ENCODE data around the gene ANK2. TPM values are rescaled to one million over a fixed set of nuclear protein-coding genes. Genes with fewer than 3 reads are reported as not detected.

Gene ANK2
- total and polyA plus RNA-seq, 2 experiments from 2014 or later = 7.7 to 40.4 TPM

- TF ChIP-seq ZNF462 (CRISPR knock-in tag; IDR thresholded peaks at IDR 0.05) (no peak), ZNF331 (CRISPR knock-in tag; IDR thresholded peaks at IDR 0.05; ENCODE audit: low read depth) (no peak), CREB1 (CRISPR knock-in tag; IDR thresholded peaks at IDR 0.05; ENCODE audit: low read depth) (no peak)
Measured at GRCh38 chr4:113131136-113131535, 81.7 kb downstream of the ANK2 start (continued).

GRCh38 chr4:113131621-113132020 is 82.2 kb downstream of the ANK2 start:
- DNase-seq (ENCODE audit: low spot score) (no peak), ATAC-seq (no peak)
- Histone ChIP-seq H2AFZ (no peak overlapping the region), H3K4me3 (no peak overlapping the region), H3F3A (replicated peaks; ENCODE audit: low read depth) (no peaks in the 10 kb centered on the region), H3K27me3 (ENCODE audit: insufficient read depth) (no peaks in the 10 kb centered on the region), H3K9me2 (ENCODE audit: insufficient read depth) (no peaks in the 10 kb centered on the region), H3K36me3 (ENCODE audit: insufficient read depth) (no peaks in the 10 kb centered on the region), H3K27ac (ENCODE audit: low read depth) (no peak overlapping the region), H4K20me1 (replicated peaks; ENCODE audit: insufficient read depth) (no peaks in the 10 kb centered on the region), H3K4me2 (no peak overlapping the region), H3K79me2 (replicated peaks; ENCODE audit: insufficient read depth) (no peaks in the 10 kb centered on the region), H3K4me1 (ENCODE audit: insufficient read depth) (peaks cover 7% of the 10 kb centered on the region)
- no peaks in the 10 kb centered on the region for H3K9me3 Mint-ChIP-seq
- H3K4me3 Mint-ChIP-seq = no peak overlapping the region
- H3K27me3 Mint-ChIP-seq (ENCODE audit: insufficient read depth, low read depth, poor library complexity) = peaks cover 2% of the 10 kb centered on the region
- no peaks in the 10 kb centered on the region for H3K36me3 Mint-ChIP-seq (ENCODE audit: low read depth)
- peaks cover 9% of the 10 kb centered on the region; the same call in 2 of the 3 replicates for H3K4me1 Mint-ChIP-seq
- no peak overlapping the region for H3K27ac Mint-ChIP-seq
- no peak for TF ChIP-seq REST (IDR thresholded peaks at IDR 0.05; ENCODE audit: unreplicated experiment)
- TF ChIP-seq CREB1 (CRISPR knock-in tag; IDR thresholded peaks at IDR 0.05; ENCODE audit: low read depth) = no peak
- TF ChIP-seq POLR2AphosphoS5 (IDR thresholded peaks at IDR 0.05; ENCODE audit: low read depth) = no peak
- no peak for TF ChIP-seq ZNF331 (CRISPR knock-in tag; IDR thresholded peaks at IDR 0.05; ENCODE audit: low read depth)
- TF ChIP-seq NANOG (IDR thresholded peaks at IDR 0.05; ENCODE audit: borderline replicate concordance) = no peak
- no peak for TF ChIP-seq CTCF (conservative IDR thresholded peaks at IDR 0.05; ENCODE audit: low read depth in 2 of 2)
- TF ChIP-seq EZH2 (IDR thresholded peaks at IDR 0.05; ENCODE audit: low read depth, unreplicated experiment) = no peak
- TF ChIP-seq JUNB (IDR thresholded peaks at IDR 0.05; ENCODE audit: unreplicated experiment) = no peak
- TF ChIP-seq EZH2phosphoT487 (IDR thresholded peaks at IDR 0.05; ENCODE audit: unreplicated experiment) = no peak
- no peak for TF ChIP-seq ETS1 (IDR thresholded peaks at IDR 0.05)
